K562 (cell line): ENCODE data around the gene TMEM217. TPM values are rescaled to one million over a fixed set of nuclear protein-coding genes. Genes with fewer than 3 reads are reported as not detected.

Experiments
- ARHGAP35 ChIP-seq: fragments of 450-650 bp; IDR thresholded peaks from 2 replicates; pipeline ENCODE4 v1.6.1; 2018; ENCODE audit not compliant: partially characterized antibody
- CSDE1 ChIP-seq, 2 experiments: fragments of 450-650 bp; IDR thresholded peaks; 2 replicates each; pipeline ENCODE4 v1.6.1; 2016; ENCODE audit warnings: mild to moderate bottlenecking in 1 of 2
- E2F3 ChIP-seq: fragments of 250-450 bp; sonication (Bioruptor Pico); IDR thresholded peaks from 2 replicates; pipeline ENCODE4 v1.4.0; 2020; ENCODE audit warnings: mild to moderate bottlenecking
- ETV6 ChIP-seq, 3 experiments: fragments of 150-350 bp in 1 of 3; sonication (generic) in 1 of 3; formaldehyde crosslinking in 1 of 3; IDR thresholded peaks; 2 replicates each; pipeline versions ENCODE4 v1.6.1 to v1.8.0; 2014 to 2022; ENCODE audit warnings: borderline replicate concordance in 2 of 3, low read depth in 2 of 3, antibody characterized with exemption in 1 of 3, low read length in 1 of 3, mild to moderate bottlenecking in 1 of 3, missing genetic modification reagents in 1 of 3
- FOSL1 ChIP-seq: fragments of 200-800 bp; sonication (Bioruptor generic); conservative IDR thresholded peaks from 2 replicates; pipeline ENCODE4 v1.6.1; 2016; ENCODE audit warnings: missing genetic modification characterization, missing compliant biosample characterization
- FOXJ3 ChIP-seq: sonication (generic); formaldehyde crosslinking; IDR thresholded peaks from 2 replicates; pipeline ENCODE4 v1.4.0; 2020; ENCODE audit warnings: mild to moderate bottlenecking, missing genetic modification reagents
- HSF4 ChIP-seq: fragments of 250-450 bp; sonication (Bioruptor Pico); IDR thresholded peaks from 2 replicates; pipeline ENCODE4 v2.1.2; 2022; ENCODE audit warnings: mild to moderate bottlenecking, moderate library complexity, borderline replicate concordance
- KAT8 ChIP-seq: fragments of 450-650 bp; IDR thresholded peaks from 2 replicates; pipeline ENCODE4 v1.6.1; 2016; ENCODE audit warnings: low read depth, mild to moderate bottlenecking
- NFIC ChIP-seq: fragments of 450-650 bp; IDR thresholded peaks from 2 replicates; pipeline ENCODE4 v1.6.1; 2017; ENCODE audit warnings: mild to moderate bottlenecking, inconsistent platforms
- PPARD ChIP-seq: fragments of 250-450 bp; sonication (Bioruptor Pico); IDR thresholded peaks from 2 replicates; pipeline ENCODE4 v1.8.0; 2022; ENCODE audit warnings: inconsistent platforms, mild to moderate bottlenecking, moderate library complexity
- RBM25 ChIP-seq: fragments of 200-400 bp; formaldehyde crosslinking; IDR thresholded peaks from 2 replicates; pipeline ENCODE4 v1.6.1; 2018; ENCODE audit warnings: low read length, low read depth, moderate library complexity; ENCODE audit not compliant: severe bottlenecking
- RFX5 ChIP-seq: IDR thresholded peaks from 2 replicates; pipeline ENCODE4 v1.6.1; 2011; ENCODE audit warnings: low read depth, mild to moderate bottlenecking, improper control_type of control experiment, low read length
- SREBF2 ChIP-seq: sonication (generic); formaldehyde crosslinking; IDR thresholded peaks from 2 replicates; pipeline ENCODE4 v1.4.0; 2020; ENCODE audit warnings: mild to moderate bottlenecking, missing genetic modification reagents
- SRF ChIP-seq, 2 experiments: fragments of 250-450, 450-650 bp in 1 of 2; sonication (Bioruptor Pico) in 1 of 2; sonication (generic) in 1 of 2; formaldehyde crosslinking; IDR thresholded peaks; 2 replicates each; pipeline versions ENCODE4 v1.5.0 to v1.5.1; 2020 to 2022; ENCODE audit warnings: mild to moderate bottlenecking in 1 of 2, missing genetic modification reagents in 1 of 2
- ZNF347 ChIP-seq: fragments of 450-650 bp; formaldehyde crosslinking; IDR thresholded peaks from 2 replicates; pipeline ENCODE4 v1.4.0; 2020; ENCODE audit warnings: low read depth, mild to moderate bottlenecking, moderate library complexity
- ZNF436 ChIP-seq: fragments of 250-450, 450-650 bp; sonication (Bioruptor Pico); formaldehyde crosslinking; IDR thresholded peaks from 2 replicates; pipeline ENCODE4 v1.7.0; 2020; ENCODE audit warnings: mild to moderate bottlenecking
- ZNF644 ChIP-seq: fragments of 200-800 bp; sonication (Bioruptor generic); IDR thresholded peaks from 2 replicates; pipeline ENCODE4 v1.6.1; 2016; ENCODE audit warnings: low read depth, missing genetic modification characterization, missing compliant biosample characterization
- polyA plus RNA-seq, 8 experiments: library from polyadenylated mRNA; depleted of rRNA in 4 of 8; stranded (reverse) in 5 of 8; unstranded in 3 of 8; fragments of >200 nt; fragmentation: Nextera tagmentation in 2 of 8; fragmentation: Illumina TruSeq in 1 of 8; extraction: Ambion mirVana in 2 of 8; extraction: Trizol in 1 of 8; gene quantifications; 2 replicates each; pipeline versions ENCODE4 v1.2.1 to v1.2.3, GENCODE V29; 2011 to 2014; ENCODE audit warnings: inconsistent platforms in 1 of 8, missing spikeins in 1 of 8
- total RNA-seq, 7 experiments: library from RNA; depleted of rRNA in 6 of 7; stranded (reverse); fragments of >200 nt in 6 of 7; fragmentation: Illumina TruSeq in 2 of 7; extraction: Trizol in 2 of 7; gene quantifications; 2 replicates each; pipeline versions ENCODE4 v1.2.1 to v1.2.3, GENCODE V29; 2011 to 2021; ENCODE audit warnings: low replicate concordance in 1 of 7
- TF ChIP-seq, protein P1 (sequence below): fragments of 250-450 bp; sonication (Bioruptor Pico); IDR thresholded peaks from 2 replicates; pipeline ENCODE4 v1.8.0; 2021; ENCODE audit warnings: mild to moderate bottlenecking, moderate library complexity
- TF ChIP-seq, protein P2 (sequence below): fragments of 250-450 bp; sonication (Bioruptor Pico); IDR thresholded peaks from 2 replicates; pipeline ENCODE4 v1.9.0; 2021; ENCODE audit warnings: mild to moderate bottlenecking
- TF ChIP-seq, protein P3 (sequence below): fragments of 450-650 bp; IDR thresholded peaks from 2 replicates; pipeline ENCODE4 v1.6.1; 2016; ENCODE audit warnings: antibody characterized with exemption
- TF ChIP-seq, protein P4 (sequence below): fragments of 450-650 bp; IDR thresholded peaks from 2 replicates; pipeline ENCODE4 v1.6.1; 2016; ENCODE audit warnings: mild to moderate bottlenecking

TMEM217 gene
- total and polyA plus RNA-seq, 9 of the 15 experiments (the other 6 are each of a cell fraction or from before 2014, with no cell fraction given): 1.3 to 8.0 (median 1.9) TPM

DNA sequence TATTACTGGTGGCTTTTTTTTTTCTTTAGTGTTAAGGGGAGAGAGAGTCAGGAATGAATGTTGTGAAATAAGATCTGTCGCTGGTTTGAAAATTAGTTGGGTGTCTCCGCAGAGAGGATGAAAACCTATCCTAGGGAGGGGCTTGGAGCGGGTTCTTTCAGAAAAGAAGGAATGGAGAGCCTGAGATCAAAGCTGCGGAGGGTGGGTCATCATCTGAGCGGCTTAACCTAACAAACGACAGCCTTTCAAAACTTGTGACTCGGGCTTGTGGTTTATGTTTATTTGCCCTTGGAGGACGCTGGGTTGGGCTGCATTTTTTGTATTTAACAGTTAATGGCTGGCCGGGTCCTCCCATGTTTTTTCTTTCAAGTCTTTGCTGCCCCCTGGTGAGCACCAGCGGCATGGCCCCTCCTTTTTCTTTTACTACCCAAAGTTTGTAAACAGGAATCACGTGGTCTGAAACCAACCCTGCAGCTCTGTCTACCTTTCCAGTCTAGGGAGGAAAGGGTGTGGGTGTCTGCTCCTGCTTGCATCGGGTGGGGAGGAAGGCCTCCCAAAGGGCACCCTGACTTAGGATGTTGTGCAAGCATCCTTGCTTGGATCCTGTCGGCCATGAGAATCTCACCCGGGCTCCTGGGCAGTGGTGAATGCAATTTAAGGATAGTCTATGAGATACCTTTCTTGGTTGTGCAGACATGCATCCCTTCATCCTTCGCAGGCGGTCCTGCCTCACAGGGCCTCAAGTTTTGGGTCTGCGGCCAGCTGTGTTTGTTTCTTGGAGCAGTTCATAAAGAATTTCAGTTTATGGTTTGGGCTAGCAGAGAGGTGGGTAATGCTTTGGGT lies 85.8 kb downstream of the TMEM217 start (continued):
- no peak for TF ChIP-seq HSF4 (CRISPR knock-in tag)
- no peak for TF ChIP-seq ZNF644 (tag)
- TF ChIP-seq, protein P1, sequence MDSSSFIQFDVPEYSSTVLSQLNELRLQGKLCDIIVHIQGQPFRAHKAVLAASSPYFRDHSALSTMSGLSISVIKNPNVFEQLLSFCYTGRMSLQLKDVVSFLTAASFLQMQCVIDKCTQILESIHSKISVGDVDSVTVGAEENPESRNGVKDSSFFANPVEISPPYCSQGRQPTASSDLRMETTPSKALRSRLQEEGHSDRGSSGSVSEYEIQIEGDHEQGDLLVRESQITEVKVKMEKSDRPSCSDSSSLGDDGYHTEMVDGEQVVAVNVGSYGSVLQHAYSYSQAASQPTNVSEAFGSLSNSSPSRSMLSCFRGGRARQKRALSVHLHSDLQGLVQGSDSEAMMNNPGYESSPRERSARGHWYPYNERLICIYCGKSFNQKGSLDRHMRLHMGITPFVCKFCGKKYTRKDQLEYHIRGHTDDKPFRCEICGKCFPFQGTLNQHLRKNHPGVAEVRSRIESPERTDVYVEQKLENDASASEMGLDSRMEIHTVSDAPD (CRISPR knock-in tag): no peak
- no peak for TF ChIP-seq PPARD (CRISPR knock-in tag)
- TF ChIP-seq SREBF2 (CRISPR knock-in tag): no peak
- TF ChIP-seq KAT8: no peak
- TF ChIP-seq SRF (CRISPR knock-in tag; IDR thresholded peaks at IDR 0.05): peak in 1 of 2 experiments; percentile 20; a peak in 1 of 4 replicates
- TF ChIP-seq ZNF436 (CRISPR knock-in tag): no peak
- peak in 1 of 2 experiments; percentile 45; a peak in 1 of 4 replicates for TF ChIP-seq ETV6 (IDR thresholded peaks at IDR 0.05; ENCODE audit: borderline replicate concordance in 1 of 2, low read depth in 2 of 2, low read length in 1 of 2)
- no peak for TF ChIP-seq ETV6 (CRISPR knock-in tag; IDR thresholded peaks at IDR 0.05; ENCODE audit: borderline replicate concordance)
- TF ChIP-seq, protein P2, sequence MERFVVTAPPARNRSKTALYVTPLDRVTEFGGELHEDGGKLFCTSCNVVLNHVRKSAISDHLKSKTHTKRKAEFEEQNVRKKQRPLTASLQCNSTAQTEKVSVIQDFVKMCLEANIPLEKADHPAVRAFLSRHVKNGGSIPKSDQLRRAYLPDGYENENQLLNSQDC (CRISPR knock-in tag): no peak
- TF ChIP-seq, protein P3, sequence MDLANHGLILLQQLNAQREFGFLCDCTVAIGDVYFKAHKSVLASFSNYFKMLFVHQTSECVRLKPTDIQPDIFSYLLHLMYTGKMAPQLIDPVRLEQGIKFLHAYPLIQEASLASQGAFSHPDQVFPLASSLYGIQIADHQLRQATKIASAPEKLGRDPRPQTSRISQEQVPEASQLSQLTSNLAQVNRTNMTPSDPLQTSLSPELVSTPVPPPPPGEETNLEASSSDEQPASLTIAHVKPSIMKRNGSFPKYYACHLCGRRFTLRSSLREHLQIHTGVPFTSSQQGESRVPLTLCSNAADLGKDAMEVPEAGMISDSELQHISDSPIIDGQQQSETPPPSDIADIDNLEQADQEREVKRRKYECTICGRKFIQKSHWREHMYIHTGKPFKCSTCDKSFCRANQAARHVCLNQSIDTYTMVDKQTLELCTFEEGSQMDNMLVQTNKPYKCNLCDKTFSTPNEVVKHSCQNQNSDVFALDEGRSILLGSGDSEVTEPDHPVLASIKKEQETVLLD: no peak
- no peak for TF ChIP-seq E2F3 (CRISPR knock-in tag)
- TF ChIP-seq, protein P4, sequence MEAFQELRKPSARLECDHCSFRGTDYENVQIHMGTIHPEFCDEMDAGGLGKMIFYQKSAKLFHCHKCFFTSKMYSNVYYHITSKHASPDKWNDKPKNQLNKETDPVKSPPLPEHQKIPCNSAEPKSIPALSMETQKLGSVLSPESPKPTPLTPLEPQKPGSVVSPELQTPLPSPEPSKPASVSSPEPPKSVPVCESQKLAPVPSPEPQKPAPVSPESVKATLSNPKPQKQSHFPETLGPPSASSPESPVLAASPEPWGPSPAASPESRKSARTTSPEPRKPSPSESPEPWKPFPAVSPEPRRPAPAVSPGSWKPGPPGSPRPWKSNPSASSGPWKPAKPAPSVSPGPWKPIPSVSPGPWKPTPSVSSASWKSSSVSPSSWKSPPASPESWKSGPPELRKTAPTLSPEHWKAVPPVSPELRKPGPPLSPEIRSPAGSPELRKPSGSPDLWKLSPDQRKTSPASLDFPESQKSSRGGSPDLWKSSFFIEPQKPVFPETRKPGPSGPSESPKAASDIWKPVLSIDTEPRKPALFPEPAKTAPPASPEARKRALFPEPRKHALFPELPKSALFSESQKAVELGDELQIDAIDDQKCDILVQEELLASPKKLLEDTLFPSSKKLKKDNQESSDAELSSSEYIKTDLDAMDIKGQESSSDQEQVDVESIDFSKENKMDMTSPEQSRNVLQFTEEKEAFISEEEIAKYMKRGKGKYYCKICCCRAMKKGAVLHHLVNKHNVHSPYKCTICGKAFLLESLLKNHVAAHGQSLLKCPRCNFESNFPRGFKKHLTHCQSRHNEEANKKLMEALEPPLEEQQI: no peak
- no peak; the same call in 1 of the 2 replicates for TF ChIP-seq RFX5
- TF ChIP-seq NFIC: no peak; the same call in 1 of the 2 replicates
- TF ChIP-seq CSDE1 (IDR thresholded peaks at IDR 0.05): no peak
- peak; percentile 71 for TF ChIP-seq FOSL1
- TF ChIP-seq RBM25: no peak
- TF ChIP-seq FOXJ3 (CRISPR knock-in tag): no peak
- no peak for TF ChIP-seq ZNF347 (CRISPR knock-in tag)
- no peak for TF ChIP-seq ARHGAP35
